ENCODE measurements around the gene MOCOS. TPM values are rescaled to one million over a fixed set of nuclear protein-coding genes. Genes with fewer than 3 reads are reported as not detected.

MOCOS gene
- total and polyA plus RNA-seq, 4 donors: 1.9 to 27.0 (median 17.0) TPM

- H3K9me3 ChIP-seq (ENCODE audit: control insufficient read depth in 4 of 4, low read length in 3 of 4): no peaks in the 10 kb centered on the region
- no peak for DNase-seq (ENCODE audit: low spot score)
- H3K36me3 ChIP-seq (ENCODE audit: control insufficient read depth in 4 of 4, insufficient read depth in 3 of 4, low read depth in 1 of 4, low read length in 3 of 4): peaks cover 3 to 27% (median 14%) of the 10 kb centered on the region in 4 donors
- no peak overlapping the region for H3K27ac ChIP-seq (ENCODE audit: low read depth in 1 of 2, low read length in 2 of 2)
- TF ChIP-seq MAX (IDR thresholded peaks at IDR 0.05): no peak
- TF ChIP-seq, protein P1, sequence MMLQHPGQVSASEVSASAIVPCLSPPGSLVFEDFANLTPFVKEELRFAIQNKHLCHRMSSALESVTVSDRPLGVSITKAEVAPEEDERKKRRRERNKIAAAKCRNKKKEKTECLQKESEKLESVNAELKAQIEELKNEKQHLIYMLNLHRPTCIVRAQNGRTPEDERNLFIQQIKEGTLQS (IDR thresholded peaks at IDR 0.05): no peak
- TF ChIP-seq, protein P2, sequence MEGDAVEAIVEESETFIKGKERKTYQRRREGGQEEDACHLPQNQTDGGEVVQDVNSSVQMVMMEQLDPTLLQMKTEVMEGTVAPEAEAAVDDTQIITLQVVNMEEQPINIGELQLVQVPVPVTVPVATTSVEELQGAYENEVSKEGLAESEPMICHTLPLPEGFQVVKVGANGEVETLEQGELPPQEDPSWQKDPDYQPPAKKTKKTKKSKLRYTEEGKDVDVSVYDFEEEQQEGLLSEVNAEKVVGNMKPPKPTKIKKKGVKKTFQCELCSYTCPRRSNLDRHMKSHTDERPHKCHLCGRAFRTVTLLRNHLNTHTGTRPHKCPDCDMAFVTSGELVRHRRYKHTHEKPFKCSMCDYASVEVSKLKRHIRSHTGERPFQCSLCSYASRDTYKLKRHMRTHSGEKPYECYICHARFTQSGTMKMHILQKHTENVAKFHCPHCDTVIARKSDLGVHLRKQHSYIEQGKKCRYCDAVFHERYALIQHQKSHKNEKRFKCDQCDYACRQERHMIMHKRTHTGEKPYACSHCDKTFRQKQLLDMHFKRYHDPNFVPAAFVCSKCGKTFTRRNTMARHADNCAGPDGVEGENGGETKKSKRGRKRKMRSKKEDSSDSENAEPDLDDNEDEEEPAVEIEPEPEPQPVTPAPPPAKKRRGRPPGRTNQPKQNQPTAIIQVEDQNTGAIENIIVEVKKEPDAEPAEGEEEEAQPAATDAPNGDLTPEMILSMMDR (IDR thresholded peaks at IDR 0.05; ENCODE audit: low read depth, low read length, missing input control): no peak
- TF ChIP-seq HNF4G (IDR thresholded peaks at IDR 0.05): no peak
- TF ChIP-seq RXRA (IDR thresholded peaks at IDR 0.05): peak; percentile 8 to 12
- no peak for TF ChIP-seq SP1 (IDR thresholded peaks at IDR 0.05)
- no peak for TF ChIP-seq GABPA (IDR thresholded peaks at IDR 0.05 in 1 of 2, conservative IDR thresholded peaks at IDR 0.05 in 1 of 2)
- no peak for TF ChIP-seq FOXA2 (IDR thresholded peaks at IDR 0.05)
- no peaks in the 10 kb centered on the region for H3K27me3 ChIP-seq (ENCODE audit: control insufficient read depth in 4 of 4, insufficient read depth in 4 of 4, low read length in 3 of 4)
- H3K4me3 ChIP-seq (ENCODE audit: low read depth in 1 of 3, low read length in 3 of 3): no peak overlapping the region
- no peak overlapping the region for H3K9ac ChIP-seq (ENCODE audit: low read depth in 1 of 2, low read length in 2 of 2)
- peaks cover 0 to 6% (median 3%) of the 10 kb centered on the region in 4 donors for H3K4me1 ChIP-seq (ENCODE audit: control insufficient read depth in 4 of 4, insufficient read depth in 4 of 4, low read length in 3 of 4)
- 76% methylated on average over 13 of the region's 13 CpGs for WGBS
These were observed 25.2 kb downstream of the MOCOS start for GRCh38 chr18:36212301-36213171.

- Histone ChIP-seq H3K27ac (ENCODE audit: low read depth in 1 of 2, low read length in 2 of 2) (no peak overlapping the region), H3K27me3 (ENCODE audit: control insufficient read depth in 4 of 4, insufficient read depth in 4 of 4, low read length in 3 of 4) (no peaks in the 10 kb centered on the region)
These were observed 27.5 kb downstream of the MOCOS start for GRCh38 chr18:36214811-36215210.

DNA sequence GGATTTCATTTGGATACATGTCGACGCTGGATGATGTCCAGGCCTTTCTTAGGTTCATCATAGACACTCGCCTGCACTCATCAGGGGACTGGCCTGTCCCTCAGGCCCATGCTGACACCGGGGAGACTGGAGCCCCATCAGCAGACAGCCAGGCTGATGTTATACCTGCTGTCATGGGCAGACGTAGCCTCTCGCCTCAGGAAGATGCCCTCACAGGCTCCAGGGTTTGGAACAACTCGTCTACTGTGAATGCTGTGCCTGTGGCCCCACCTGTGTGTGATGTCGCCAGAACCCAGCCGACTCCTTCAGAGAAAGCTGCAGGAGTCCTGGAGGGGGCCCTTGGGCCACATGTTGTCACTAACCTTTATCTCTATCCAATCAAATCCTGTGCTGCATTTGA lies 28.3 kb downstream of the MOCOS start:
- WGBS: 92% methylated on average over 9 of the region's 9 CpGs
- no peak for DNase-seq (ENCODE audit: low spot score)
- no peak overlapping the region for H3K4me3 ChIP-seq (ENCODE audit: low read depth in 1 of 3, low read length in 3 of 3)
- no peak for TF ChIP-seq FOXA2 (IDR thresholded peaks at IDR 0.05)
- TF ChIP-seq RAD21 (IDR thresholded peaks at IDR 0.05): no peak
- TF ChIP-seq TAF1 (conservative IDR thresholded peaks at IDR 0.05): no peak
- H3K4me1 ChIP-seq (ENCODE audit: control insufficient read depth in 4 of 4, insufficient read depth in 4 of 4, low read length in 3 of 4): peaks cover 0 to 10% (median 5%) of the 10 kb centered on the region in 4 donors
- H3K27me3 ChIP-seq (ENCODE audit: control insufficient read depth in 4 of 4, insufficient read depth in 4 of 4, low read length in 3 of 4): no peaks in the 10 kb centered on the region
- no peak overlapping the region for H3K9ac ChIP-seq (ENCODE audit: low read depth in 1 of 2, low read length in 2 of 2)
- no peaks in the 10 kb centered on the region for H3K9me3 ChIP-seq (ENCODE audit: control insufficient read depth in 4 of 4, low read length in 3 of 4)
- H3K36me3 ChIP-seq (ENCODE audit: control insufficient read depth in 4 of 4, insufficient read depth in 3 of 4, low read depth in 1 of 4, low read length in 3 of 4): peaks cover 4 to 30% (median 16%) of the 10 kb centered on the region in 4 donors
- H3K27ac ChIP-seq (ENCODE audit: low read depth in 1 of 2, low read length in 2 of 2): no peak overlapping the region

More at GRCh38 chr18:36214811-36215210, 27.5 kb downstream of the MOCOS start:
- TF ChIP-seq HNF4G (IDR thresholded peaks at IDR 0.05): no peak
- TF ChIP-seq EGR1 (IDR thresholded peaks at IDR 0.05; ENCODE audit: low read depth in 2 of 2): no peak
- no peak for TF ChIP-seq HNF4A (conservative IDR thresholded peaks at IDR 0.05)
- TF ChIP-seq GABPA (IDR thresholded peaks at IDR 0.05 in 1 of 2, conservative IDR thresholded peaks at IDR 0.05 in 1 of 2): no peak
- Histone ChIP-seq H3K9me3 (ENCODE audit: control insufficient read depth in 4 of 4, low read length in 3 of 4) (no peaks in the 10 kb centered on the region), H3K4me1 (ENCODE audit: control insufficient read depth in 4 of 4, insufficient read depth in 4 of 4, low read length in 3 of 4) (peaks cover 0 to 10% (median 5%) of the 10 kb centered on the region in 4 donors), H3K36me3 (ENCODE audit: control insufficient read depth in 4 of 4, insufficient read depth in 3 of 4, low read depth in 1 of 4, low read length in 3 of 4) (peaks cover 4 to 28% (median 14%) of the 10 kb centered on the region in 4 donors), H3K4me3 (ENCODE audit: low read depth in 1 of 3, low read length in 3 of 3) (no peak overlapping the region), H3K9ac (ENCODE audit: low read depth in 1 of 2, low read length in 2 of 2) (no peak overlapping the region)
- no peak for DNase-seq (ENCODE audit: low spot score)
- 95% methylated on average over 8 of the region's 8 CpGs for WGBS

Measured in liver (tissue), 9 donors.